Measurements from ENCODE around the gene IQSEC2.

Gene IQSEC2

DNA sequence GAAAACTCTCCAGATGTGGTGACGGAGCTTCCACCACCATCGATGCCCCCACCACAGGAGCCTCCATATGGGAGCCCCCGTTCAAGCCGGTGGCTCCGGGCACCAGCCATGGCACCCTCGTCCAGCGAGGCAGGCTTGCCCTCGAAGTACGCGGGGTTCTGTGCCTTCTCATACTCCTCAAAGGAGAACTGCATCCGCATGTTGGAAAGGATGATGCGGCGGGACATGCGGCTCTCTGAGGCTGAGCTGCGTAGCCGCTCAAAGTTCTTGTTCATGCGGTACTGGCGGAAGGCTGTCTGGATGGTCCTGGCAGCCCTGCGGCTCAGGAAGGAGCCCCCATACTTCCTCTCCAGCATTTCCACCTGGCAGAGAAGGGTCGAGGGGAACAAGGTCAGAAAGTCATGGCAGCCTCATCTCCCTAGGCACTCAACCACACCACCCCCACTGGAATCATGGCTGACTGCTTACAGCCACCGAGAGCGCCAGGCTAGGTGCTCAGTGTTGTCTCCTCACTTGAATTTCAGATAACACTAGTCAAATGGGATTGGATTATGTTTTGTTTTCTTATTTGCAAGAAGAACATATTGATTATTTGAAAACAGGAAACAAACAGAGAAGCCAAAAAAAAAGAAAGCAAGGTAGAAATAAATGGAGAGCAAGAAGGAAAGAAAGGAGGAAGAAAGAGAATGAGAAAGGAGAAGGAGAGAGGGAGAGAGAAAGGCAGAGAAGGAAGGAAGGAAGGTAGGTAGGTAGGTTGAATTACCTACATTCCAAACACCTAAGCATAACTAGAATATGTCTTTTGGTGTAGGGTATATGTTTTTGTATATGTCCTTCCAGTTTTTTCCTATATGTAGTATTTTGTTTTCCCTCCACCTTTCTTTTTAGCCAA, 26.6 kb downstream of the IQSEC2 start:
- Mint-ChIP-seq H3K36me3 (ENCODE audit: low read depth) (peaks cover 66% of the 10 kb centered on the region), H3K27ac (no peak overlapping the region), H3K4me1 (ENCODE audit: low read depth) (peaks cover under 1% of the 10 kb centered on the region), H3K9me3 (no peaks in the 10 kb centered on the region), H3K4me3 (no peak overlapping the region), H3K27me3 (peaks cover 2% of the 10 kb centered on the region)
- intact Hi-C loops (cut with micrococcal nuclease): no loop called here

DNA sequence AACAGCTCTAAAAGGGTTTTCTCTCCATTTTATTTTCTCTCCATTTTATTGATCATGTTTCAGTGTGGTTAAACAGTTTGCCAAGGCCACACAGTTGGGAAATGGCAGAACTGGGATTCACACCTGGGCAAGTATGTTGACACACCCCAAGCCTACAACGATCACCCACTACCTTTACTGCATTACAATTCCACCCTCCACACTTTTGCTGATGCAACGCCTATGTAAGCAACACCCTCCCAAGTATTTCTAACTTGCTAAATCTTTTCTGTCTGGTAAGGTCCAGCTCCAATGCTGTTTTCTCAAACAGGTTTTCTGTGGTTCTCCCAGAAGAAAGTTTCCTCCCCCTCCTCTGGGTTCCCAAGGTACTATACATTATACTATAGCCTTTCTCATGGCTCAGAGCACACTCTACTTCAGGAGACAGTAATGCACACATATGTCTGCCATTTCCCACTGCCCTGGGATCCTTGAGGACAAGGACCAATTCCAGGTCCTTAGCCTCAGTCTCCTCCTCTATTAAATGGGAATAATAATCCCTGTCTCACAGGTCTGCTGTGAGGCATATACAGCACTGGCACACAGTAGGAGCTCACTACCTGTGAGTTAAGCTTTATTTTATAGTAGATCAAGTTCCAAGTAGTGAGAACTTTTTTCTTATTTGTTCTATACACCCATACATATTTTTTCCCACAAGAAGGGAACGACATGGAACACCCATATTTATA, 27.9 kb downstream of the IQSEC2 start:
- Mint-ChIP-seq H3K36me3 (ENCODE audit: low read depth) (peaks cover 74% of the 10 kb centered on the region), H3K4me1 (ENCODE audit: low read depth) (no peaks in the 10 kb centered on the region), H3K27ac (no peak overlapping the region), H3K27me3 (peaks cover 2% of the 10 kb centered on the region), H3K9me3 (no peaks in the 10 kb centered on the region), H3K4me3 (no peak overlapping the region)
- intact Hi-C loops (cut with micrococcal nuclease): no loop called here

DNA sequence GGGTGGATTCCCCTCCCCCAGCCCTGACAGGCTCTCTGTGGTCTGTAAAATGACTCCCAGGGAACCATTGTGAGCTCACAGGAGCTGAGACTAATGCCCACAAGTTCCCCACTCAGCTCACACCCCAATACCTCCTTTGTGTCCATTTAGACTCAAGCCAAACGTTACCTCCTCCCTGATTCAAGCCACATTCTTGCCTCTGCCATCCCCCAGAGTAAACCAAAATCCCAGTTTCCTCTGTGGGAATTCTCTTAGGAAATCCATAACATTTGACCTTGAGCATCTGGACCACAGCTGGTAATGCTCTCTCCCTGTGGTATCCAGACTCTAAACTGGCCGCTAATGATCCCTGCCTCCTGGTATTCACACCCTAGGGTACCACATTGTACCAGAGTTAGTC, 30.1 kb downstream of the IQSEC2 start:
- H3K36me3 Mint-ChIP-seq (ENCODE audit: low read depth): peaks cover 85% of the 10 kb centered on the region
- no peaks in the 10 kb centered on the region for H3K4me1 Mint-ChIP-seq (ENCODE audit: low read depth)
- intact Hi-C loops (cut with micrococcal nuclease): no loop called here
- no peak overlapping the region for H3K27ac Mint-ChIP-seq
- H3K4me3 Mint-ChIP-seq: no peak overlapping the region
- no peaks in the 10 kb centered on the region for H3K27me3 Mint-ChIP-seq
- no peaks in the 10 kb centered on the region for H3K9me3 Mint-ChIP-seq

DNA sequence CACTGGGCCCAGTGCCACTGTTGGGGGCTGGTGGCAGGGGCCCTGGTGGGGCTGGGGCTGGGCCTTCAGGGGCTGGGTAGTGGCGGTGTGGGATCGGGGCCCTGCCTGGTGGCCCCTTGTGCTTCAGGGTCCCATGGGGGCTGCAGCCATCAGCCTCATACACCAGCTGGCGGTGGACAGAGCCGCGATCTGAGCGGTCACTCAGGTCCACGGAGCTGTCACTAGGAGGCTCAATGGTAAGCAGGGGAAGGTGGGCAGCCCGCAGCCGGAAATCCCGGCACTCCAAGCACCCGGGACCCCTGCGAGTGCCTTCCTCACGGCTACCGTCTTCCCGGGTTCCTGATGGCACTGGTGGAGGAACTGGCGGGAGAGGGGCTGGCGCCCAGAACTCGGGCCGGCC, 30.8 kb downstream of the IQSEC2 start:
- Mint-ChIP-seq H3K27ac (no peak overlapping the region), H3K27me3 (no peaks in the 10 kb centered on the region), H3K36me3 (ENCODE audit: low read depth) (peaks cover 89% of the 10 kb centered on the region), H3K4me3 (no peak overlapping the region), H3K4me1 (ENCODE audit: low read depth) (no peaks in the 10 kb centered on the region), H3K9me3 (no peaks in the 10 kb centered on the region)
- intact Hi-C loops (cut with micrococcal nuclease): no loop called here

DNA sequence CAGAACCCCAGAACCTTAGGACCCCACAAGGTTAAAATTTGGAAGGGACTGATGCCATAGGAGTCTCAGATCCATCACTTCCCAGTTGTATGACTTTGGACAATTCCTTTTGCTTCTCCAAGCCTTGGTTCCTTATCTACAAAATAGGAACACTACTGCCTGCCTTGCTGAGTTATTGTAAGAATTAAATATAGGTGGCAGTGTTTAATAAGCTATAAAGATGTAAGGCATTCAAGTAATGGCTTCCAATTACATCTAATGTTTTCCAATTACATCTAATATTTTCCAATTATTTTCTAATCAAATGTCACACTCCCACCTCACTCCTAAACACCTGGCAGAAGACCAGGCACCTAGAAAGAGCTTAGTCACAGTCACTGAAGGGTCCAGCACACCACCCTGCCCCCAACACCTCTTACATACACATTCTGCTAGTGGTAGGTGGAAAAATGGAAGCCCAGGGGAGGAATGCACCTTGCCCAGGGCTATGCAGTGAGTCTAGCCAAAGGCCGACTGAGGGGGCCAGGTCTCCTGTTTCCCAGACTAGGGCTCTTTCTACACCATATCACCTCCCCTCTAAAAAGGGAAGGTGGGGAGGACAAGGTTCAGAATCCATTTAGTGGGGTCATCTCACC, 31.9 kb downstream of the IQSEC2 start:
- intact Hi-C loops (cut with micrococcal nuclease): no loop called here
- Mint-ChIP-seq H3K36me3 (ENCODE audit: low read depth) (peaks cover 79% of the 10 kb centered on the region), H3K4me1 (ENCODE audit: low read depth) (no peaks in the 10 kb centered on the region), H3K4me3 (no peak overlapping the region), H3K27me3 (no peaks in the 10 kb centered on the region), H3K9me3 (no peaks in the 10 kb centered on the region), H3K27ac (no peak overlapping the region)

DNA sequence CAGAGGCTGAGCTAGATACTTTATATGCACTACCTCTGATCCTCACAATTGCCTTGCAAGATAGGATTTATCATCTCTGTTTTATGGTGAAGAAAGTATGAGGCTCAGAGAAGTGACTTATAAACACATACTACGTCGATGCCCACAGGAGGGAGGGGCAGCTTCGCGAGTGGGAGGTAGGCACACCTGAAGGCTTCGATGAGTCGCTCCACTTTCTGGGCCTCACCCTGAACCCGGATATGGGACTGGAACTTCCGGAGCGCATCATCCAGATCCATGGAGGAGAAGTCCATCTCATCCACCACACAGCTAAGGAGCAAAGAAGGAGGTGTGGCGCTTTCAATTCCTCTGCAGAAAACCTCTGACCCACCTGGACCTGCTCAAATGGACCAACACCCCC, 33.5 kb downstream of the IQSEC2 start:
- Mint-ChIP-seq H3K27me3 (no peaks in the 10 kb centered on the region), H3K4me3 (no peak overlapping the region)

DNA sequence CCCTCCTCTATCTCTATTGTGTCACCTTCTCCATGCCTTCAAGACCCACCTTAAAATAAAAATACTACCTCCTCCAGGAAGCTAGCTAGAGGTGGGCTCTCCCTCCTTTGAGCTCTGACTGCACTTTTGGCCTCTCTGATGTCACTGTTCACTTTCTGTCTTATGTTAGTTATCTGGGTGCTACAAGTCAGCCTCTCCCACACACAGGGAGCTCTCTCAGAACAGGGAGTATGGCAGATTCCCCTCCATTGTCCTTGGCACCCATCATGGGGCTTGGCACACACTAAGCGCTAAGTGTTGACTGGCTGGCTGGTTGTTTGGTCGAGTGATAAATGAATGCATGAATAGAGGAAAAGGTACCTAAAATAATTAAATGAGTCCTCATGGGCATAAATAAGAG, 35.2 kb downstream of the IQSEC2 start:
- Mint-ChIP-seq H3K27me3 (no peaks in the 10 kb centered on the region), H3K9me3 (no peaks in the 10 kb centered on the region), H3K4me1 (ENCODE audit: low read depth) (no peaks in the 10 kb centered on the region), H3K27ac (no peak overlapping the region), H3K4me3 (no peak overlapping the region), H3K36me3 (ENCODE audit: low read depth) (peaks cover 71% of the 10 kb centered on the region)
- intact Hi-C loops (cut with micrococcal nuclease): no loop called here

More for the DNA sequence above, 33.5 kb downstream of the IQSEC2 start:
- intact Hi-C loops (cut with micrococcal nuclease): no loop called here
- H3K4me1 Mint-ChIP-seq (ENCODE audit: low read depth): no peaks in the 10 kb centered on the region
- H3K9me3 Mint-ChIP-seq: no peaks in the 10 kb centered on the region
- H3K36me3 Mint-ChIP-seq (ENCODE audit: low read depth): peaks cover 69% of the 10 kb centered on the region
- no peak overlapping the region for H3K27ac Mint-ChIP-seq

DNA sequence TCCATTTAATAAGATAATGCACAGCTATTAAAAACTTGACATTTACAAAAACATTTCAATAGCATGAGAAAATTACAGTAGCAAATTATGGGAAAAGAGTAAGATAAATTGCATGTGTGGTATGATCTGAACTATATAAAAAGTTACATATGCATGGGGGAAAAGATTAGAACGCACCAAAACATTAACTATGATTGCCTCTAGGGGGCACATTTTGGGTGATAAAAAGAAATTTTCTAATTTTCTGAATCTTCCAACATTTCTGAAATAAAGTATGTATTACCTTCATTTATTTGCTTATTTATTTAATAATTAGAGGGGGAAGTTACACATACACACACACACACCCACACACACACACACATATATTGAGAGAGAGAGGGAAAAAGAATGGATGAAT, 36.8 kb downstream of the IQSEC2 start:
- peaks cover 71% of the 10 kb centered on the region for H3K36me3 Mint-ChIP-seq (ENCODE audit: low read depth)
- intact Hi-C loops (cut with micrococcal nuclease): no loop called here
- H3K27ac Mint-ChIP-seq: no peak overlapping the region

DNA sequence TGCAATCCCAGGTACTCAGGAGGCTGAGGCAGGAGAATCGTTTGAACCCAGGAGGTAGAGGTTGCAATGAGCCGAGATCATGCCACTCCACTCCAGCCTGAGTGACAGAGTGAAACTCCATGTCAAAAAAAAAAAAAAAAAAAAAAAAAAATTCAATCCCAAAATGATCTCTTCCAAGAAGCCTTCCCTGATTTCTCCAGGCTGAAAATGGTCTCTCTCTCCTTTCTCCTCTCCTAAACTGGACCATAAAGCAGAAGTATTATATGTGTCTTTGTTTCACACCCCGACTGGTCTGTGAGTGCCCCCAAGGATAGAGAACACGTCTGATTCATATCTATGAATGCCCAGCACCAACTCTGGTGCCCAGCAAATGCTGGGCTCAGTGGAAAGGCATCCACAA, 39.1 kb downstream of the IQSEC2 start:
- no peaks in the 10 kb centered on the region for H3K27me3 Mint-ChIP-seq
- intact Hi-C loops (cut with micrococcal nuclease): no loop called here
- H3K4me3 Mint-ChIP-seq: no peak overlapping the region
- H3K36me3 Mint-ChIP-seq (ENCODE audit: low read depth): peaks cover 73% of the 10 kb centered on the region
- no peaks in the 10 kb centered on the region for H3K9me3 Mint-ChIP-seq
- no peaks in the 10 kb centered on the region for H3K4me1 Mint-ChIP-seq (ENCODE audit: low read depth)
- H3K27ac Mint-ChIP-seq: no peak overlapping the region

More for the DNA sequence above, 36.8 kb downstream of the IQSEC2 start:
- Mint-ChIP-seq H3K4me3 (no peak overlapping the region), H3K9me3 (no peaks in the 10 kb centered on the region), H3K4me1 (ENCODE audit: low read depth) (no peaks in the 10 kb centered on the region), H3K27me3 (no peaks in the 10 kb centered on the region)

DNA sequence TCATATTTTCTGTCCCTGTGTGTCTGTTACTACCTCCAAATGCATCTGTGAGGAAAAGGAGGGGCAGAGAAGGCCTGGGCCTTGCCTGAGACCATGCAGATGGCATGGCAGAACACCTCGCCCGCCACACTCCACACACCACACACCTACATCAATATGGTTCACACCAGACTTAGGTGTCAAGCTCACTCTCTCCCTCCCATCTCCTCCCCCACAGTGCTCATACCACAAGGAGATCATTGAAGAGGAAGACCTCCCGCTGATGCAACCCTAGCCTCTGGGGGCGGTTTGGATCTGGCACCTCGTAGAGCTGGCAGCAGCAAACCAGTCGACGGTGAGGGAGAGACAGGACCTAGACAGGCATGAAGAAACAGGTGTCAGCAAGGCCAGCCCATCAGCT, 39.8 kb downstream of the IQSEC2 start:
- Mint-ChIP-seq H3K36me3 (ENCODE audit: low read depth) (peaks cover 73% of the 10 kb centered on the region), H3K27me3 (no peaks in the 10 kb centered on the region), H3K4me3 (no peak overlapping the region), H3K27ac (no peak overlapping the region), H3K9me3 (no peaks in the 10 kb centered on the region), H3K4me1 (ENCODE audit: low read depth) (no peaks in the 10 kb centered on the region)
- intact Hi-C loops (cut with micrococcal nuclease): no loop called here

DNA sequence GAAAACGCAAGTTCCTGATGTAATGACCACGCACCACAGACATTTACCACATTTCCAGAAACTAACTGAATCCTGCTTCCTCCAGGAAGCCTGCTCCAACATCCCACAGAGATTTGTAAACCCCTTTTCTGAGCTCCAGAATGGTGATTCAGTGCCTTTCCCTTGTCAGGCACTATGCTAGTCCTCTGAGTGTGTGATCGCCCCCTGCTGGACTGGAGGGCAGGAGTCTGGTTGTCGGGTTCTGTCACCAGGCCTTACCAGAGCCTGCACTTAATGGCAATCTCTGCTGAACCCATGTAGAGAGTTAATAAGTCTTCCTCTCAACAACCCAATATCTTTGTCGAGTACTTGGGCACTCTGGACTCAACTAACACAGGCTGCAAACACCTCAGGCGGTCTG, 41.9 kb downstream of the IQSEC2 start:
- Mint-ChIP-seq H3K27me3 (no peaks in the 10 kb centered on the region), H3K9me3 (no peaks in the 10 kb centered on the region), H3K36me3 (ENCODE audit: low read depth) (peaks cover 86% of the 10 kb centered on the region), H3K27ac (no peak overlapping the region), H3K4me3 (no peak overlapping the region), H3K4me1 (ENCODE audit: low read depth) (no peaks in the 10 kb centered on the region)
- intact Hi-C loops (cut with micrococcal nuclease): no loop called here

DNA sequence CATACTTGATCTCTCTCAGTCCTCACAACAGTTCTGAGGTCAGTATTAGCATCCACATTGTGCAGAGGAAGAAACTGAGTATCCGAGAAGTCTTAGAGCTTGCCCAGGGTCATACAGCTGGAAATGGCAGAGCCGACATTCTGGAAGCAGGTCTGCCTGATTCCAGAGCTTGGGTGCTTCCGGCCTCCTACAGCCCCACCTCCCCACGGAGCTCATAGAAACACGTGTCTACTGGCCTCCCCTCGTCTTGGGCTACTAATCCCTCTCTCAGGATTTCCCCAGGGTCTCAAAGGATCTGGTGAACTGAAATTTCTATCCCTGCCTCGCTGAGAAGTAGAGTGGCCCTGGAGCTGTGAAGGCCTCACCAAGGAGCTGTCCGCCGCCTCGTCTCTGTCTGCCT, 44.3 kb downstream of the IQSEC2 start:
- Mint-ChIP-seq H3K9me3 (no peaks in the 10 kb centered on the region), H3K4me3 (no peak overlapping the region), H3K36me3 (ENCODE audit: low read depth) (peaks cover 89% of the 10 kb centered on the region), H3K4me1 (ENCODE audit: low read depth) (no peaks in the 10 kb centered on the region), H3K27me3 (no peaks in the 10 kb centered on the region), H3K27ac (no peak overlapping the region)
- intact Hi-C loops (cut with micrococcal nuclease): no loop called here

DNA sequence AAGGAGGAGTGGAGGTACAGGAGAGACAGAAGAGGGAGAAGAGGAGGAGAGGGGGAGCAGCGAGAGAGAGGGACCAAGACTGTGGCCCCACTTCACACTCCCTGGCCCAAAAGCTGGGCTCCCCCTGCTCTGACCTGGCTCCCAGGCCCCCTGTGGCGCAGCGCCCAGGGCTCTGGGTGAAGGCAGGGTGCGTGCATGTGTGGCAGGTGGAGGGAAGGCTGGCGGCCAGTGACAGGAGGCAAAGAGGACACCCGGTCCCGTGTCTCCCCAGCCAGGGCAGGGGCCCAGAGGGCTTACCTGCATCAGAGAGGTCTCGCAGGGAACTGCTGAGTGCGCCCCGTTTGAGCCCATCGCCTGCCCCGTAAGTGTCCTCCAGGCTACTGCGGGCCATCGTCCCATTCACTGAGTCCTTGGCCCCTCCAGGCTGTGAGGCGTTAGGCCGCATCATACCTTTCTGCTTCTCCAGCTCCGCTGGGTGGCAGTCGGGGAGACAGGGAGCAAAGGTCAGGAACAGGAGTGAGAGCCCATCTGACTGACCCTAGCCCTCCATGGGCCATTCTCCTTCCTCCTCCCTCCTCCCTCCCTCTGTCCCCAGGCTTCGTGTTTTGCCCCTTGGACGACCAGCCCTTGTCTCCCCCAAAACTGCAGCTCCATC, 45.2 kb downstream of the IQSEC2 start:
- H3K36me3 Mint-ChIP-seq (ENCODE audit: low read depth): peaks cover 86% of the 10 kb centered on the region
- H3K9me3 Mint-ChIP-seq: no peaks in the 10 kb centered on the region
- H3K27ac Mint-ChIP-seq: no peak overlapping the region
- H3K27me3 Mint-ChIP-seq: no peaks in the 10 kb centered on the region
- no peaks in the 10 kb centered on the region for H3K4me1 Mint-ChIP-seq (ENCODE audit: low read depth)
- H3K4me3 Mint-ChIP-seq: no peak overlapping the region
- intact Hi-C loops (cut with micrococcal nuclease): no loop called here

DNA sequence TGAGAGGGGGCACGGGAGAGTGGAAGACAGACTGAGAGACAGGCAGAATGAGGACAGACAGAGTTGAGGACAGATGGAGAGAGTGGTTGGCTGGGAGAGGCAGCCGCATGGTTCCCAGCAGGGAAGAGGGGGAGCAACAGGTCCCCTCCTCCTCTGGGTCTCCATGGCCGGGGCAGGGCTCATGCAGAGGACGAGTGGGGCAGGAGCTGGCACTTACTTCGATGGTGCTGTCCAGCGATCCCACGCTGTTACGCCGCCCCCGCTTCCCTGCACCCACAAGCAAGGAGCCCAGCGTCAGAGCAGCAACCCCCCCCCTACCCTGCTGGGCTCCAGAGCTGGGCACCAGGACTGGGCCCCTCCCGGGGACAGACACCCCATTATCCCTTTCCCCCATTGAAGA, 45.8 kb downstream of the IQSEC2 start:
- peaks cover 86% of the 10 kb centered on the region for H3K36me3 Mint-ChIP-seq (ENCODE audit: low read depth)
- no peak overlapping the region for H3K27ac Mint-ChIP-seq
- intact Hi-C loops (cut with micrococcal nuclease): no loop called here
- H3K27me3 Mint-ChIP-seq: no peaks in the 10 kb centered on the region
- H3K4me3 Mint-ChIP-seq: no peak overlapping the region
- no peaks in the 10 kb centered on the region for H3K4me1 Mint-ChIP-seq (ENCODE audit: low read depth)
- H3K9me3 Mint-ChIP-seq: no peaks in the 10 kb centered on the region

All from dendritic cell treated with granulocyte-macrophage colony-stimulating factor and Interleukin-4, amounts not matched to agents 40 ng/mL and 50 ng/mL, for 4 days (primary cell).